Stimulated activated CD8-positive, alpha-beta memory T cell treated with anti-CD3 and anti-CD28 coated beads, Interleukin-2, amount 100 ng/mL, for 48 hours (primary cell): ENCODE data around the gene ESM1.
A peak's percentile ranks its signal among the peaks of the same experiment; 100 is the strongest.

Experiments used
- DNase-seq, 2 donors: peaks; one replicate each; pipeline ENCODE4 v3.0.0-alpha.2; 2020; ENCODE audit warnings: low read depth in 2 of 2

The ESM1 gene

GRCh38 chr5:54986269-54986654 is 869 bp upstream of the ESM1 start:
- DNase-seq = no peak

- DNase-seq = no peak
Measured at GRCh38 chr5:54981928-54982327, 3.5 kb downstream of the ESM1 start.

GRCh38 chr5:54975701-54976100 is 9.7 kb downstream of the ESM1 start:
- DNase-seq = no peak

- no peak for DNase-seq
Measured at GRCh38 chr5:54969856-54970828, 15.3 kb downstream of the ESM1 start.

GRCh38 chr5:54969242-54969641 is 16.2 kb downstream of the ESM1 start:
- DNase-seq = no peak

- no peak for DNase-seq
Measured at GRCh38 chr5:54965806-54966205, 19.6 kb downstream of the ESM1 start.

GRCh38 chr5:54964405-54964804 is 21.0 kb downstream of the ESM1 start:
- DNase-seq = no peak

- DNase-seq = peak; percentile 32 to 48
Measured at GRCh38 chr5:54959673-54960418, 25.5 kb downstream of the ESM1 start.

- no peak for DNase-seq
Measured at GRCh38 chr5:54956922-54957321, 28.5 kb downstream of the ESM1 start.

GRCh38 chr5:54947187-54947586 is 38.2 kb downstream of the ESM1 start:
- no peak for DNase-seq

- no peak for DNase-seq
Measured at GRCh38 chr5:54946306-54946819, 39.0 kb downstream of the ESM1 start.

GRCh38 chr5:54944364-54944763 is 41.0 kb downstream of the ESM1 start:
- DNase-seq = no peak

GRCh38 chr5:54942064-54942778 is 43.2 kb downstream of the ESM1 start:
- DNase-seq = no peak

- DNase-seq = no peak
Measured at GRCh38 chr5:54936201-54936600, 49.2 kb downstream of the ESM1 start.

- DNase-seq = no peak
Measured at GRCh38 chr5:54932789-54933188, 52.6 kb downstream of the ESM1 start.

GRCh38 chr5:54930736-54931135 is 54.7 kb downstream of the ESM1 start:
- peak; percentile 5 to 31 for DNase-seq
